CD4-positive, alpha-beta T cell (primary cell): ENCODE results near the gene PCCA. TPM values are rescaled to one million over a fixed set of nuclear protein-coding genes. Genes with fewer than 3 reads are reported as not detected.

Experiments used
- ATAC-seq: fragments of 200-7000 bp; cut with Tn5 transposase; one replicate; pipeline ENCODE4 v1.10.0; 2022; ENCODE audit warnings: mild to moderate bottlenecking; ENCODE audit not compliant: poor library complexity
- CTCF ChIA-PET: fragments of 350-600 bp; sonication (Branson Sonifier 250); formaldehyde crosslinking; loops from one replicate; lab custom pipeline; 2021; ENCODE audit warnings: antibody characterized with exemption, inconsistent platforms; lab: Charles Lee
- POLR2A ChIA-PET: fragments of 350-600 bp; sonication (Branson Sonifier 250); formaldehyde crosslinking; loops from one replicate; lab custom pipeline; 2021; ENCODE audit warnings: antibody characterized with exemption, inconsistent platforms; lab: Charles Lee
- DNase-seq, 14 experiments: peaks; one replicate each; pipeline ENCODE4 v3.0.0-alpha.2; 2013 to 2020; ENCODE audit warnings: mixed read lengths in 2 of 14
- H3K27ac ChIP-seq, 2 donors: one replicate each; pipeline versions ENCODE4 v1.5.1 to v1.7.0; 2013; ENCODE audit warnings: low read length in 2 of 2, low read depth in 1 of 2, mild to moderate bottlenecking in 1 of 2
- H3K27me3 ChIP-seq, 2 experiments: 1 replicate in 1 of 2; 2 replicates in 1 of 2; pipeline versions ENCODE4 v1.6.1 to v1.7.0; 2013; ENCODE audit warnings: low read length in 2 of 2, control low read depth in 1 of 2, mild to moderate bottlenecking in 1 of 2, moderate library complexity in 1 of 2; ENCODE audit not compliant: insufficient read depth in 2 of 2, control insufficient read depth in 1 of 2
- H3K36me3 ChIP-seq: one replicate; pipeline ENCODE4 v1.6.1; 2013; ENCODE audit warnings: low read length, control low read depth; ENCODE audit not compliant: insufficient read depth
- H3K4me1 ChIP-seq: one replicate; pipeline ENCODE4 v1.6.1; 2013; ENCODE audit warnings: low read length, control low read depth; ENCODE audit not compliant: insufficient read depth
- H3K4me3 ChIP-seq: one replicate; pipeline ENCODE4 v1.5.1; 2013; ENCODE audit warnings: mild to moderate bottlenecking, low read length, moderate library complexity
- H3K9me3 ChIP-seq, 2 experiments: 1 replicate in 1 of 2; 2 replicates in 1 of 2; pipeline versions ENCODE4 v1.6.1 to v1.7.0; 2013; ENCODE audit warnings: low read length in 2 of 2, mild to moderate bottlenecking in 2 of 2, control low read depth in 1 of 2, moderate library complexity in 1 of 2; ENCODE audit not compliant: control insufficient read depth in 1 of 2, insufficient read depth in 1 of 2
- H3K27ac Mint-ChIP-seq: one replicate; pipeline ENCODE4 v1.8.0; 2020; ENCODE audit warnings: mixed read lengths
- H3K27me3 Mint-ChIP-seq: one replicate; pipeline ENCODE4 v1.8.0; 2021; ENCODE audit warnings: mixed read lengths
- H3K36me3 Mint-ChIP-seq: one replicate; pipeline ENCODE4 v1.8.0; 2021; ENCODE audit warnings: low read depth, mixed read lengths
- H3K4me1 Mint-ChIP-seq: one replicate; pipeline ENCODE4 v1.8.0; 2021; ENCODE audit warnings: low read depth, mixed read lengths
- H3K4me3 Mint-ChIP-seq: one replicate; pipeline ENCODE4 v1.8.0; 2020; ENCODE audit warnings: mild to moderate bottlenecking, mixed read lengths
- H3K9me3 Mint-ChIP-seq: one replicate; pipeline ENCODE4 v1.8.0; 2020; ENCODE audit warnings: mixed read lengths
- intact Hi-C, 2 experiments: fragments of 100-400 bp; cut with DNase I in 1 of 2; cut with micrococcal nuclease in 1 of 2; formaldehyde crosslinking; loops; one replicate each; pipeline versions ENCODE4 v1.15.1 to v1.9.0; 2023 to 2025; cut with DNase I, micrococcal nuclease
- total RNA-seq, 174 experiments: library from RNA in 2 of 174; stranded (reverse) in 2 of 174; gene quantifications; one replicate each; pipeline ENCODE4 v1.2.3 and lab custom pipeline; 2021 to 2026
- TF ChIP-seq, protein P1 (sequence below): fragments of 200-600 bp; IDR thresholded peaks from one replicate; pipeline ENCODE4 v1.8.0; 2022; ENCODE audit warnings: antibody characterized with exemption, mild to moderate bottlenecking

Gene PCCA
- total RNA-seq, 2 experiments from 2014 or later: 4.7 to 5.2 TPM

DNA sequence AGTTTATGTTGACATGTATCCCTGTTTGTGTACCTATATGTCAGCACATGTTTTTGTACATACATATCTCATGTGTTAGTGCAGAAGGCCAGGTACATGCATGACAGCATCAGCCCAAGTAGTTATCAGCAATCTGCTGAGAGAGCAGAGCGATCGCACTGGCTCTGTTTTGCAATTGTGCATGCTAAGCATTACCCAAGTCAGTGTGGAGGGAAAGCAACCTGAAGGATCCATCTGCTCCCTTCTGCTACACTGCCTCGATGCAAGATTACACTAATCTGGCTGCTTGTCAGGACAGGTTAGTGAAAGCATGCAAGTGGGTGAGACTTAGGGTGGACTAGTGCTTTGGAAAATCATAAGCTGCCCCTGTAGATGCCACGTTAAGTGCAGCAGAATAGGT lies 211.8 kb downstream of the PCCA start:
- H3K4me3 ChIP-seq: no peak overlapping the region
- Mint-ChIP-seq H3K27me3 (no peaks in the 10 kb centered on the region), H3K27ac (no peak overlapping the region), H3K36me3 (peaks cover 5% of the 10 kb centered on the region), H3K9me3 (peaks cover 4% of the 10 kb centered on the region), H3K4me1 (no peaks in the 10 kb centered on the region), H3K4me3 (no peak overlapping the region)
- intact Hi-C loops: no loop called here
- no peaks in the 10 kb centered on the region for H3K4me1 ChIP-seq
- no peak for DNase-seq
- TF ChIP-seq, protein P1, sequence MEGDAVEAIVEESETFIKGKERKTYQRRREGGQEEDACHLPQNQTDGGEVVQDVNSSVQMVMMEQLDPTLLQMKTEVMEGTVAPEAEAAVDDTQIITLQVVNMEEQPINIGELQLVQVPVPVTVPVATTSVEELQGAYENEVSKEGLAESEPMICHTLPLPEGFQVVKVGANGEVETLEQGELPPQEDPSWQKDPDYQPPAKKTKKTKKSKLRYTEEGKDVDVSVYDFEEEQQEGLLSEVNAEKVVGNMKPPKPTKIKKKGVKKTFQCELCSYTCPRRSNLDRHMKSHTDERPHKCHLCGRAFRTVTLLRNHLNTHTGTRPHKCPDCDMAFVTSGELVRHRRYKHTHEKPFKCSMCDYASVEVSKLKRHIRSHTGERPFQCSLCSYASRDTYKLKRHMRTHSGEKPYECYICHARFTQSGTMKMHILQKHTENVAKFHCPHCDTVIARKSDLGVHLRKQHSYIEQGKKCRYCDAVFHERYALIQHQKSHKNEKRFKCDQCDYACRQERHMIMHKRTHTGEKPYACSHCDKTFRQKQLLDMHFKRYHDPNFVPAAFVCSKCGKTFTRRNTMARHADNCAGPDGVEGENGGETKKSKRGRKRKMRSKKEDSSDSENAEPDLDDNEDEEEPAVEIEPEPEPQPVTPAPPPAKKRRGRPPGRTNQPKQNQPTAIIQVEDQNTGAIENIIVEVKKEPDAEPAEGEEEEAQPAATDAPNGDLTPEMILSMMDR: no peak
- H3K27me3 ChIP-seq: no peaks in the 10 kb centered on the region
- H3K27ac ChIP-seq: no peak overlapping the region
- CTCF ChIA-PET: no interaction called here
- POLR2A ChIA-PET: no interaction called here
- H3K36me3 ChIP-seq: no peaks in the 10 kb centered on the region
- no peaks in the 10 kb centered on the region for H3K9me3 ChIP-seq
- no peak for ATAC-seq

DNA sequence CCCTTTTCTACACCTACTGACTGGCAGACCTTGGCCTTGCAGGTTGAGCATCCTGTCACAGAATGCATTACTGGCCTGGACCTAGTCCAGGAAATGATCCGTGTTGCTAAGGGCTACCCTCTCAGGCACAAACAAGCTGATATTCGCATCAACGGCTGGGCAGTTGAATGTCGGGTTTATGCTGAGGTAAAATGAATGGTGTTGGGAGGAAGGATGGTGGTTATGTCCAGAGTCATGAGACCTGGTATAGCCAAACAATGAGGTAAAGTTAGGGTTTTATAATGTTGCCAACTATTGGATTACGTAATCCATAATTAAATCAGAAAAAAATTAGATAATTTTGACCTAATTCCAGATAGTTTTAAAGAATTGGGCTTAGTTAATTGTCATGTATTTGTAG lies 212.5 kb downstream of the PCCA start:
- Mint-ChIP-seq H3K27me3 (no peaks in the 10 kb centered on the region), H3K4me1 (no peaks in the 10 kb centered on the region), H3K9me3 (peaks cover 4% of the 10 kb centered on the region), H3K36me3 (peaks cover 5% of the 10 kb centered on the region), H3K4me3 (no peak overlapping the region), H3K27ac (no peak overlapping the region)
- Histone ChIP-seq H3K4me3 (no peak overlapping the region), H3K27ac (no peak overlapping the region), H3K9me3 (no peaks in the 10 kb centered on the region), H3K27me3 (no peaks in the 10 kb centered on the region), H3K4me1 (no peaks in the 10 kb centered on the region), H3K36me3 (no peaks in the 10 kb centered on the region)
- ChIA-PET CTCF (no interaction called here), POLR2A (no interaction called here)
- TF ChIP-seq, protein P1: no peak
- DNase-seq (no peak), ATAC-seq (no peak)
- intact Hi-C loops: no loop called here

DNA sequence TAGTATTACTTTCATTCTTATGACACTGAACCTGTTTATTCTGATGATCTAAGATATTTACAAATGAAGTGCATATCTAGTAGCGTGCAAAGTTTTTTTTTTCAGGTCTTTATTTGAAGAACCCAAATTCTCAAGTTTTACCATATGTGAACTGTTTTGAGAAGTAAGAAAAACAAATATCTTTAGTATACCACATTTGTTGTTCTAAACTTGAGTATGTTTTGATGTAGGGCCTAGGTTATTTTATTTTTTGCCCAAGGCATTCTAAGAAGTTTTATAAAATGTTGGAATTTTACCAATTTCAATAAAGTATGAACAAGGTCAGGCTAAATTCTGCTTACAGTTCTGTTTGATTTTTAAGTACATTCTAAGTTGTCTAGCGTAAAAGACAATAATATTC lies 213.5 kb downstream of the PCCA start:
- Mint-ChIP-seq H3K27me3 (no peaks in the 10 kb centered on the region), H3K4me3 (no peak overlapping the region), H3K4me1 (no peaks in the 10 kb centered on the region), H3K36me3 (no peaks in the 10 kb centered on the region), H3K9me3 (peaks cover 4% of the 10 kb centered on the region), H3K27ac (no peak overlapping the region)
- no peak overlapping the region for H3K27ac ChIP-seq
- ChIA-PET CTCF (interaction anchor here (0.8 kb wide), 1 partner anchor 9 kb away, joined by 3 read pairs; no protein-coding TSS in a partner anchor), POLR2A (no interaction called here)
- TF ChIP-seq, protein P1: no peak
- H3K27me3 ChIP-seq: no peaks in the 10 kb centered on the region
- DNase-seq: no peak
- intact Hi-C loops: no loop called here
- H3K36me3 ChIP-seq: no peaks in the 10 kb centered on the region
- H3K9me3 ChIP-seq: no peaks in the 10 kb centered on the region
- H3K4me3 ChIP-seq: no peak overlapping the region
- ATAC-seq: no peak
- H3K4me1 ChIP-seq: no peaks in the 10 kb centered on the region
